Rectal smooth muscle tissue (tissue), 1 donor: ENCODE measurements around the gene TNRC6C.

ENCODE experiments used
- H3K27ac ChIP-seq: one replicate; pipeline ENCODE4 v1.7.0; 2013; ENCODE audit warnings: low read depth, low read length, inconsistent platforms
- H3K27me3 ChIP-seq: one replicate; pipeline ENCODE4 v1.7.0; 2013; ENCODE audit warnings: low read length; ENCODE audit not compliant: control insufficient read depth, insufficient read depth
- H3K36me3 ChIP-seq: one replicate; pipeline ENCODE4 v1.7.0; 2013; ENCODE audit warnings: low read length; ENCODE audit not compliant: control insufficient read depth, insufficient read depth
- H3K4me1 ChIP-seq: one replicate; pipeline ENCODE4 v1.7.0; 2013; ENCODE audit warnings: low read length; ENCODE audit not compliant: control insufficient read depth, insufficient read depth
- H3K4me3 ChIP-seq: one replicate; pipeline ENCODE4 v1.7.0; 2013; ENCODE audit warnings: low read length
- H3K9ac ChIP-seq: one replicate; pipeline ENCODE4 v1.7.0; 2013; ENCODE audit warnings: low read length

The TNRC6C gene

DNA sequence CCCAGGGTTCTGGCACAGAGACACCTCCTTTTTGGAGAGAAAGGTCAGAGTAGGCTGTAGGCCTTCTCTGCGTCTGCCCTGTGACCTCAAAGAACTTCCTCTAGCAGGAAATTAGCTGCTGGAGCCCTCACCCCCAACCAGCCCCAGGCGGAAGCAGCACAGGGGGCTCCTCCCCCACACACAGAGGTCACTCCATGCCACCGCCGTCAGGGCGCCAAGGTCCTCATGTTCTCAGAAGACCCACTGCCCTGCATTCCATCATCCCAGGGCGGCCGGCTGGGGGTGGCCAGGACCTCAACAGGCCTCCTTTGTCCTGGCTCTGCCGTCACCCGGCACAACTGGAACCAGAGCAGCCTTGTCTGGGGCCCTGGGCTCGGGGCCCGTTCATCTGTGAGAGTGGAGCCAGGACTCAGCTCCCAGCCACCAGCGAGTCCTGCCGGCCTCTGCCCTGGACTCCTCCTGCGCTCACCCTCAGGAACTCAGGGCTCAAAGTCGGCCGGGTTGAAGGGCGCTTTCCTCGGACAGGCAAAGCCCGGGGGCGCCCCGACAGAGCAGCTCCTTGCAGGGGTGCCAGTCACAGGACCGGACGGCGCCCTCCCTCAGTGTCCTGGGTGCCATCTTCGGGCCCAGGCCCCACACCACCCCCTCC is 168.9 kb downstream of the TNRC6C start:
- Histone ChIP-seq H3K4me1 (no peaks in the 10 kb centered on the region), H3K27me3 (peaks cover 3% of the 10 kb centered on the region), H3K4me3 (peak overlapping the region; percentile 66), H3K27ac (peak overlapping the region; percentile 73), H3K9ac (peak overlapping the region; percentile 56), H3K36me3 (peaks cover 12% of the 10 kb centered on the region)

DNA sequence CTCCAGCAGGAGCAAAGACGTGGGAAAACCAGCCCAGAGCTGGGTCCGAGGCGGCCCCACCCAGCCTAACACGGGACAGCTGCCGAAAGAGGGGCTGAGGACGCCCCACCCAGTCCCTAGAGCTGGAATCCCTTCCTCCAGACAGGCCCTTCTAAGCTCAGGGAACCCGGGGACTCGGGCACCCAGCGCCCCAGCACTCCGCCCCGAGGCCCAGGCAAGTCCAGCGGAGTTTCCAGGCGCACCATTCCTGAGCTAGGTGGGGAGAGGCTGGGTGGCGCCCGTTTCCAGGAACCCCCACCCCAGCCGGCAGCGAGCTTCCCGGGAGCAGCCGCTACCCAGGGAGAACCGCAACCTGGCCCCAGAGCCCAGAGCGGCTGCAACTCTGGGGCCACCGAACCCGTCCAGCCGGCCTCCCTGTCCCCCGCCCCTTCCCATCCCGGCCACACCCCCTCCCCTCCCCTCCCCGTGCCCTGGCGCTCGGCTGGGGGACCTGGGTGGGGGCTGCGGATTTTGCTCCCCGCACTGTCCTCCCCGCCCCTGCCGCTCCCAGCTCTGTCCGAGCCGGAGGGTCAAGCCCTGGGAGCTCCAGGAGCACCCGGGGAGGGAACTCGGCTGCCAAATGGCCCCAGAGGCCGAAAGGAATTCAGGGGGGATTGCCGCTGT is 169.5 kb downstream of the TNRC6C start:
- H3K36me3 ChIP-seq: peaks cover 11% of the 10 kb centered on the region
- H3K4me3 ChIP-seq: peak overlapping the region; percentile 66
- H3K4me1 ChIP-seq: no peaks in the 10 kb centered on the region
- peaks cover 3% of the 10 kb centered on the region for H3K27me3 ChIP-seq
- H3K9ac ChIP-seq: peak overlapping the region; percentile 56
- H3K27ac ChIP-seq: peak overlapping the region; percentile 73

- Histone ChIP-seq H3K27me3 (peaks cover 3% of the 10 kb centered on the region), H3K4me3 (peak within 1 kb of the TSS; percentile 66), H3K9ac (peak within 1 kb of the TSS; percentile 56), H3K27ac (peak within 1 kb of the TSS; percentile 73), H3K36me3 (peaks cover 6% of the 10 kb centered on the region), H3K4me1 (no peaks in the 10 kb centered on the region)
Observed at GRCh38 chr17:78128551-78129350, 170.2 kb downstream of the TNRC6C start, which contains the start of gene TMC6. TMC6 (minus strand) TSS chr17:78128755; CDS start chr17:78126832, 1,923 bp downstream.

- Histone ChIP-seq H3K4me3 (peak overlapping the region; percentile 34), H3K4me1 (no peaks in the 10 kb centered on the region), H3K9ac (peak overlapping the region; percentile 10), H3K27ac (no peak overlapping the region), H3K27me3 (peaks cover 3% of the 10 kb centered on the region), H3K36me3 (no peaks in the 10 kb centered on the region)
Observed at GRCh38 chr17:78129351-78130089, 171.0 kb downstream of the TNRC6C start.

GRCh38 chr17:78130090-78130436 is 171.6 kb downstream of the TNRC6C start:
- H3K9ac ChIP-seq: peak overlapping the region; percentile 10
- H3K4me3 ChIP-seq: no peak overlapping the region
- no peaks in the 10 kb centered on the region for H3K36me3 ChIP-seq
- H3K27me3 ChIP-seq: peaks cover 3% of the 10 kb centered on the region
- no peaks in the 10 kb centered on the region for H3K4me1 ChIP-seq
- no peak overlapping the region for H3K27ac ChIP-seq

GRCh38 chr17:78130437-78131101 is 172.1 kb downstream of the TNRC6C start, which contains the start of gene TMC8:
TMC8 (plus strand) TSS chr17:78130771; CDS start chr17:78131589, 818 bp downstream.
- H3K27ac ChIP-seq: no peak within 1 kb of the TSS
- H3K36me3 ChIP-seq: no peaks in the 10 kb centered on the region
- peaks cover 3% of the 10 kb centered on the region for H3K27me3 ChIP-seq
- peak within 1 kb of the TSS; percentile 10 for H3K9ac ChIP-seq
- no peaks in the 10 kb centered on the region for H3K4me1 ChIP-seq
- H3K4me3 ChIP-seq: peak within 1 kb of the TSS; percentile 38

- Histone ChIP-seq H3K27me3 (peaks cover 3% of the 10 kb centered on the region), H3K9ac (no peak overlapping the region), H3K36me3 (no peaks in the 10 kb centered on the region), H3K4me1 (no peaks in the 10 kb centered on the region), H3K4me3 (peak overlapping the region; percentile 38), H3K27ac (no peak overlapping the region)
Observed at GRCh38 chr17:78131172-78132083, 172.9 kb downstream of the TNRC6C start.

GRCh38 chr17:78132084-78132676 is 173.7 kb downstream of the TNRC6C start:
- Histone ChIP-seq H3K27me3 (peaks cover 3% of the 10 kb centered on the region), H3K27ac (no peak overlapping the region), H3K4me1 (no peaks in the 10 kb centered on the region), H3K9ac (no peak overlapping the region), H3K4me3 (peak overlapping the region; percentile 22), H3K36me3 (no peaks in the 10 kb centered on the region)

DNA sequence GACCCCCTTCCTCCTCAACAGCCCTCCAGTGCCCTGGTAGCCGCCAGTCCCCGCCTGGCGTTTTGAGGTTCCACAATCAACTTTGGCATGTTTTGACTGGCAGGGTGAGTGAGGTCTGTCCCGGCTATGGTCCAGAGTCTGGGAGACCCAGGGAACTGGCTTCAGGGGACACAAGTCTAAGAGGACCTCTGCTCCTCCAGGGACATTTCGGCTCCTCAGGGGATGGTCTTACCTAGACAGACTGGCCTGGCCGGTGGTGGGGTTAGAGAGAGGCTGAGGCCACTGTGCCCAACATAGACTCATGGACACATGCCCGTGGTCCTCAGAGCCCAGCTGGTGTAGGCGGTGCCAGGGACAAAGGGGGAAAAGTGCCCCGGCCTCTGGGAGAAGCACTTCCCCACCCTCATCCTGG is 174.3 kb downstream of the TNRC6C start:
- Histone ChIP-seq H3K36me3 (no peaks in the 10 kb centered on the region), H3K27ac (no peak overlapping the region), H3K4me3 (peak overlapping the region; percentile 16), H3K4me1 (no peaks in the 10 kb centered on the region), H3K27me3 (peaks cover 3% of the 10 kb centered on the region), H3K9ac (no peak overlapping the region)

DNA sequence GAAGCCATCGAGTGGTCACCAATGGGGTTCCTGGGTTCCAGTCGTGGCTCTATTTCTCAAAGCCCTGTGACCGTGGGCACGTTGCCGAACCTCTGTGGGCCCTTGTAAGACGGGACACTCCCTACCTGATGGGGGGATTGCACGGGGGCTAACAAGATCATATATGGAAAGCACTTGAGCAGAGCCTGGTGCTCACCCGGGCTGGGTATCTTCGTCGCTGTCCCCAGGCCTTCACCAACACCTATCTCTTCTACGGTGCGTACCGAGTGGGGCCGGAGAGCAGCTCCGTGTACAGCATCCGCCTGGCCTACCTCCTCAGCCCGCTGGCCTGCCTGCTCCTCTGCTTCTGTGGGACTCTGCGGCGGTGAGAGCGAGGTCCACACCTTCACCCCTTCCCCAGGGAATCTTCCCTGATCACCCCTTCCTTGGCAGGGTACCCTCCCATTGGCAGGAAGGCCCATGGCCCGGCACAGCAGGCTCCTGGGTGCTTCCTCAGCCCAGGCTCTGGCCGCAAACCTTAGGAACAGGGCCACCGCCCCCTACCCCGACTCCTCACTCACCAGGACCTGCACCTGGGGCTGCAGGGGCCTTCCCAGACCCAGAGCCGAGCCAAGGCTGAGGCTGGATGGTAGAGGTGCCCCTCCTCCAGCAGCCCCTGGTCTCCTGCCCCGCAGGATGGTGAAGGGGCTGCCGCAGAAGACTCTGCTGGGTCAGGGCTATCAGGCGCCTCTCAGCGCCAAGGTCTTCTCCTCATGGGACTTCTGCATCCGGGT is 174.9 kb downstream of the TNRC6C start:
- H3K36me3 ChIP-seq: no peaks in the 10 kb centered on the region
- peaks cover 3% of the 10 kb centered on the region for H3K27me3 ChIP-seq
- H3K9ac ChIP-seq: no peak overlapping the region
- H3K4me3 ChIP-seq: peak overlapping the region; percentile 34
- H3K4me1 ChIP-seq: no peaks in the 10 kb centered on the region
- H3K27ac ChIP-seq: no peak overlapping the region
